ENCODE results near the gene C1QTNF8. TPM values are rescaled to one million over a fixed set of nuclear protein-coding genes. Genes with fewer than 3 reads are reported as not detected.

The C1QTNF8 gene
- total RNA-seq, 1 experiment from 2014 or later, result not detected

DNA sequence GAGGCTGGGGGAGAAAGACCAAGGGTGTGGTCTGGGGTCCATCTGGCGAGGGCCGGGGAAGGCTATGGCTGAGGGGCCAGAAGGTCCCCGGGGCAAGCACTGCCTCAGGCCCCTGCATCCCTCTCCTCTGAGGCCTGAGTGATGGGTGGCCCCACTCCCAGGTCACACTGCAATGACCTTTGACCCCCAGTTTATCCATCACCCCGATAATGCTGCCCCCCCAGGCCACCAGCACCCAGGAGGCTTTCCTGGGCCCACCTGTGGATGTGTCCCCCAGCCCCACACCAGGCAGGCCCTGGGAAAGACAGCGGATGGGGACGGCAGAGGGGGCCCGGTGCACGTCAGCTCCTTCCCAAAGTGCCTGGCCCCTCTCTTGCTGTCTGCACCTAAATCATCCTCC lies 34.3 kb upstream of the C1QTNF8 start:
- H3K27ac ChIP-seq (ENCODE audit: low read length), result no peak overlapping the region
- DNase-seq, result no peak
- no peak overlapping the region for H3K4me2 ChIP-seq (ENCODE audit: low read depth, low read length, poor library complexity, severe bottlenecking)
- no peaks in the 10 kb centered on the region for H3K9me2 ChIP-seq (replicated peaks; ENCODE audit: insufficient read depth, low read length)
- H2AFZ ChIP-seq (ENCODE audit: low read length), result no peak overlapping the region
- H3K4me1 ChIP-seq (ENCODE audit: low read length), result no peaks in the 10 kb centered on the region
- no peaks in the 10 kb centered on the region for H3K27me3 ChIP-seq (ENCODE audit: low read length)
- H4K20me1 ChIP-seq (ENCODE audit: insufficient read depth, low read depth, low read length), result no peaks in the 10 kb centered on the region
- H3K36me3 ChIP-seq (ENCODE audit: insufficient read depth, low read length), result no peaks in the 10 kb centered on the region
- no peak overlapping the region for H3K9ac ChIP-seq (ENCODE audit: low read length)
- H3K79me2 ChIP-seq (ENCODE audit: low read length), result no peaks in the 10 kb centered on the region
- no peaks in the 10 kb centered on the region for H3K9me3 ChIP-seq (ENCODE audit: low read length)
- H3K4me3 ChIP-seq (ENCODE audit: low read length), result no peak overlapping the region

DNA sequence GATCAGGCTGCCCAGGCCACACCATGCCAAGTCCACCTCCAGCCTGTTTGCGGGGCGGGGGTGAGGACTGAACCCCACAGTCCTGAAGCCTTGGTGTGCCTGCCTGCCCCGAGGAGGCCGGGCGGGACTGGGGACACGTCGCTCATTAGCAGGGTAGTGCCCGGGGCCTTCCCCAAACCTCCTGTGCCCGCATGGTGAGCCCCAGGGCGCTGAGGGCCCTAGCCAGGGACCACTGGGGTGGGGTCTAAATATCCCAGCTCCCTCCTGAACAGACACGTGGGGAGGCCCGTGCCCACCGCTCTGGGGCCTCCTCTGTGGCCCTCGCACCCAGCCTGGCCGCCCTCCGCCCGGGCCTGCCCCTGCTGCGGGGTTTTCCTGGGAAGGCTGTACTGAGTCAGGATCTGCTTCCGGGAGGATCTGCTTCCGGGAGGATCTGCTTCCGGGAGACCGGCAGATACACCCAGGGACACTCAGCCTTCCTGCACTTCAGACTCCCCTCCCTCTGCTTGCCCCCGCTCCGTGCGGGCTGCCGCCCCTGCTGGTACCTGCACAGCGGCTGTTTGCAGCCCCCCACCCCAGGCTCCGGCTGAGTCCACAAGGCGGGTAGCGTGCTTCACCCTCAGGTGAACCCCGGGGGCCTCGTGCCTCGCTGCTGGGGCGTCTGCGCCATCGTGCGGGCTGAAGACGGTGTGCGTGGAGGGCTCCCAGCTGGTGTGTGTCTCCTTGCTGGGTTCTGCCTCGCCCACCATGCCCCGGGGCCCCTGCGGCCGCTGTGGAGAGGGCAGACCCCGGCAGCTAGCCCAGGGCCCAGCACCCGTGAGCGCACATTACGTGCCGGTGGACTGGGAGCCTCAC lies 33.3 kb upstream of the C1QTNF8 start:
- no peaks in the 10 kb centered on the region for H3K9me2 ChIP-seq (replicated peaks; ENCODE audit: insufficient read depth, low read length)
- H3K9me3 ChIP-seq (ENCODE audit: low read length), result no peaks in the 10 kb centered on the region
- no peak overlapping the region for H3K4me3 ChIP-seq (ENCODE audit: low read length)
- H3K79me2 ChIP-seq (ENCODE audit: low read length), result no peaks in the 10 kb centered on the region
- no peaks in the 10 kb centered on the region for H3K4me1 ChIP-seq (ENCODE audit: low read length)
- no peak overlapping the region for H3K9ac ChIP-seq (ENCODE audit: low read length)
- no peak overlapping the region for H2AFZ ChIP-seq (ENCODE audit: low read length)
- no peaks in the 10 kb centered on the region for H3K27me3 ChIP-seq (ENCODE audit: low read length)
- DNase-seq, result no peak
- no peak overlapping the region for H3K4me2 ChIP-seq (ENCODE audit: low read depth, low read length, poor library complexity, severe bottlenecking)
- no peaks in the 10 kb centered on the region for H3K36me3 ChIP-seq (ENCODE audit: insufficient read depth, low read length)
- no peaks in the 10 kb centered on the region for H4K20me1 ChIP-seq (ENCODE audit: insufficient read depth, low read depth, low read length)
- H3K27ac ChIP-seq (ENCODE audit: low read length), result no peak overlapping the region

DNA sequence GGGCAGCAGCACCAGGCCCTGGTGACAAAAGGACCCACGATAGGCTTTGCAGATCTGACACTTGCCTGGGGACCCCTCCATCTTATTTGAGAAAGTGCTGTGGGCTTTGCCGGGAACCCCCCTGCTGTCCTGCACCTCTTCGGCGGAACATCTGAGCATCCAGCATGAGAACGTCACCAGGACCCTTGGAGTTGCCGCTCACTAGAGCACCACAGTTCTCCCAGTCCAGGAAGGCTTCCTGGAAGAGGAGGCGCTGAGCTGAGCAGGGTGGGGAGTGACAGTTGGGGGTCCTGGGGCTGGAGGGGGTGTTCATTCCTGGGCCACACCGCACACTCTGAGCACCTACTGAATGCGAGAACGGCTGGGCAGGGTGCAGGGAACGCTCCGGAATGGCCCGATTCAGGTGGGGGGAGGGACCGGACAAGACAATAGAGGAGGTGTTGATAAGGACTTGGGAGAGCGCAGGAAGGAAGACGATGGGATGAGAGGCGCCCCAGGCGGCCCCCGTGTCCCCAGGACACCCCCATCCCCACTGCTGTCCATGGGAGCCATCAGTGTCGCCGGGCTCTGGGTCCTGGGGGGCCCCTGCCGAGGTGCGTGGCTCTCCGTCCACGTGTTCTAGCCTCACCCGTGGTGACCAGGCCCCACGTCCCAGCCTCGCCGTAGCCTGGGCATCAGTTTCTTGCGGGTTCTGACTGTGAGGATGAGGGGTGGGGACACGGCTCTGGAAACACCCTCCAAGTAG lies 32.1 kb upstream of the C1QTNF8 start:
- H3K9ac ChIP-seq (ENCODE audit: low read length), result no peak overlapping the region
- no peaks in the 10 kb centered on the region for H3K4me1 ChIP-seq (ENCODE audit: low read length)
- no peaks in the 10 kb centered on the region for H3K79me2 ChIP-seq (ENCODE audit: low read length)
- H2AFZ ChIP-seq (ENCODE audit: low read length), result no peak overlapping the region
- no peak overlapping the region for H3K4me2 ChIP-seq (ENCODE audit: low read depth, low read length, poor library complexity, severe bottlenecking)
- no peak for DNase-seq
- no peaks in the 10 kb centered on the region for H3K36me3 ChIP-seq (ENCODE audit: insufficient read depth, low read length)
- no peak overlapping the region for H3K4me3 ChIP-seq (ENCODE audit: low read length)
- no peak overlapping the region for H3K27ac ChIP-seq (ENCODE audit: low read length)
- no peaks in the 10 kb centered on the region for H3K9me2 ChIP-seq (replicated peaks; ENCODE audit: insufficient read depth, low read length)
- H3K9me3 ChIP-seq (ENCODE audit: low read length), result no peaks in the 10 kb centered on the region
- no peaks in the 10 kb centered on the region for H4K20me1 ChIP-seq (ENCODE audit: insufficient read depth, low read depth, low read length)
- H3K27me3 ChIP-seq (ENCODE audit: low read length), result no peaks in the 10 kb centered on the region

DNA sequence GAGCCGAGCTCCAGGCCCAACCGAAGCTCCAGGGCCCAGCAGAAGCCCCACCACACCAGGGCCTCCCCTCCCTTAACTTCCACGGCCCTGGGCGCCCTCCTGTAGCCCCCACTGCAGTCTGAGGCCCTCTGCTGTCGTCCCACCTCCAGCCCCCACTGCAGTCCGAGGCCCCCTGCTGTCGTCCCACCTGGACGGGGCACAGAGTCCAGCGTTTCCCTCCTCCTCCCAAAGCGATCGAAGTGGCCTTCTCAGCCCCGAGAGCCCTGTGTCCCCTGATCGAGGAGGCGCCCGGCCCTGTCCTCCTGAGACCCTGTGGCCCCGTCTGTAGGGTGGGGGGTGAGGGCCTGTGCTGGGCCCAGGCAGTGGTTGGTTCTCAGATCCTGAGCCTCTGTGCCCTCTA lies 31.1 kb upstream of the C1QTNF8 start:
- DNase-seq, result no peak
- H2AFZ ChIP-seq (ENCODE audit: low read length), result no peak overlapping the region
- H4K20me1 ChIP-seq (ENCODE audit: insufficient read depth, low read depth, low read length), result no peaks in the 10 kb centered on the region
- no peaks in the 10 kb centered on the region for H3K9me3 ChIP-seq (ENCODE audit: low read length)
- H3K4me2 ChIP-seq (ENCODE audit: low read depth, low read length, poor library complexity, severe bottlenecking), result no peak overlapping the region
- H3K4me3 ChIP-seq (ENCODE audit: low read length), result no peak overlapping the region
- H3K27ac ChIP-seq (ENCODE audit: low read length), result no peak overlapping the region
- no peaks in the 10 kb centered on the region for H3K9me2 ChIP-seq (replicated peaks; ENCODE audit: insufficient read depth, low read length)
- H3K27me3 ChIP-seq (ENCODE audit: low read length), result no peaks in the 10 kb centered on the region
- H3K4me1 ChIP-seq (ENCODE audit: low read length), result no peaks in the 10 kb centered on the region
- no peaks in the 10 kb centered on the region for H3K36me3 ChIP-seq (ENCODE audit: insufficient read depth, low read length)
- H3K9ac ChIP-seq (ENCODE audit: low read length), result no peak overlapping the region
- no peaks in the 10 kb centered on the region for H3K79me2 ChIP-seq (ENCODE audit: low read length)

DNA sequence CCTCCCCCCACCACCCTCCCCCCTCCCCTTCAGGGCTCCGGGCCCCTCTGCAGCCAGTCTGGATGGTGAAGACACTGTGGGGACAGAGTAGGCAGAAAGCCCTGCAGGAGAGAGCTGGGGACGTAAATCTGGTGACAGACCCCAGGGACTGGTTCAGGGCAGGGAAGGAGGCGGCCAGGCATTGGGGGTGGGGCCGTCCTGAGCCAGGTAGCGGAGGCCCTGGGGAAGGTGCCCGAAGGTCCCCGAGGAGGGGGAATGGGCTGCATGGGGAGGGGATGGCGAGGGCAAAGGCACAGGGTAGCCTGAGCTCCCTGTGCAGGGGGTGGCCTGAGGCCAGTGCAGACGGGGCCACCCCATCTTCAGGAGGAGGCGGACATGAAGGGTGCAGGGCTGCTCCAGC lies 30.5 kb upstream of the C1QTNF8 start:
- no peak overlapping the region for H3K4me3 ChIP-seq (ENCODE audit: low read length)
- no peak overlapping the region for H3K9ac ChIP-seq (ENCODE audit: low read length)
- no peaks in the 10 kb centered on the region for H3K79me2 ChIP-seq (ENCODE audit: low read length)
- no peak for DNase-seq
- no peaks in the 10 kb centered on the region for H3K9me3 ChIP-seq (ENCODE audit: low read length)
- no peaks in the 10 kb centered on the region for H3K4me1 ChIP-seq (ENCODE audit: low read length)
- H3K27ac ChIP-seq (ENCODE audit: low read length), result no peak overlapping the region
- H4K20me1 ChIP-seq (ENCODE audit: insufficient read depth, low read depth, low read length), result no peaks in the 10 kb centered on the region
- no peaks in the 10 kb centered on the region for H3K36me3 ChIP-seq (ENCODE audit: insufficient read depth, low read length)
- H3K27me3 ChIP-seq (ENCODE audit: low read length), result no peaks in the 10 kb centered on the region
- no peak overlapping the region for H3K4me2 ChIP-seq (ENCODE audit: low read depth, low read length, poor library complexity, severe bottlenecking)
- H2AFZ ChIP-seq (ENCODE audit: low read length), result no peak overlapping the region
- H3K9me2 ChIP-seq (replicated peaks; ENCODE audit: insufficient read depth, low read length), result no peaks in the 10 kb centered on the region

DNA sequence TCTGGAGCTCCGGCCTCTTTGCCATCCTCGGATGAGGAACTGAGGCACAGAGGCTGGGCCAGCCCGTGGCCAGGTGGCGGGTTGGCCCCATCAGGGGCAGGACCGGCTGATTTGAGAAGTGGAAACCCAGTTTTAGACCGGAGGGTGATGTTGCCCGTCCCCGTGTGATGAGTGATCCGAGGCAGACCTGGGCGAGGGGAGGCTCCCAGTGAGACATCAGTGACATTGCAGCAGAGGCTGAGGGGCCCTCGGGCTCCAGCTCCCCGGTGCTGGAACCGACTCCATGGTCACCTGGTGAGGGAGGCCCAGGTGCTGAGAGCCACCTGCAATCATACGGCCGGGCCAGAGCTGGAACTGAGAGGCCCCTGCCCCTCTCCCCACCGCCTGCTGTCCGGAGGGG lies 30.0 kb upstream of the C1QTNF8 start:
- no peak overlapping the region for H3K4me2 ChIP-seq (ENCODE audit: low read depth, low read length, poor library complexity, severe bottlenecking)
- DNase-seq, result no peak
- H3K27me3 ChIP-seq (ENCODE audit: low read length), result no peaks in the 10 kb centered on the region
- H4K20me1 ChIP-seq (ENCODE audit: insufficient read depth, low read depth, low read length), result no peaks in the 10 kb centered on the region
- no peaks in the 10 kb centered on the region for H3K79me2 ChIP-seq (ENCODE audit: low read length)
- no peaks in the 10 kb centered on the region for H3K9me3 ChIP-seq (ENCODE audit: low read length)
- H3K36me3 ChIP-seq (ENCODE audit: insufficient read depth, low read length), result no peaks in the 10 kb centered on the region
- no peak overlapping the region for H3K27ac ChIP-seq (ENCODE audit: low read length)
- no peak overlapping the region for H3K4me3 ChIP-seq (ENCODE audit: low read length)
- no peak overlapping the region for H3K9ac ChIP-seq (ENCODE audit: low read length)
- no peaks in the 10 kb centered on the region for H3K9me2 ChIP-seq (replicated peaks; ENCODE audit: insufficient read depth, low read length)
- no peaks in the 10 kb centered on the region for H3K4me1 ChIP-seq (ENCODE audit: low read length)
- no peak overlapping the region for H2AFZ ChIP-seq (ENCODE audit: low read length)

DNA sequence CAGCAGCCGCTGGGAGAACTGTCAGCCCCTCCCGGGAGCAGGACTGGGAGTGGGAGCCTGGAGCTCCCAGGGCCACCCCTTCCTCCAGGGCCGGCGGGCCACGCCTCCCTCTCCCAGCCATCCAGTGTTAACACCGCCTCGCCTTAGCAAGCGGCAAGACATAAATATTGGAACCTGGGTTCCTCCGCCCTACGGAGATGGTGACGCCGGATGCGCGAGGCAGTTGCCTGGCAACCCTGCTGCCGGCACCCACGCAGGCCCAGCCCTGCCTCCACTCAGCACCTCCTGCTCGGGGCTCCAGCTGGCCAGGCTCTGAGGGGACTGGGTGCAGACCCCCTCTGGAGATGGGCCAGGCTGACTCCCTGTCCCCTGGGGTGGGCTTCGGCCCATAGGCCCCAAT lies 29.4 kb upstream of the C1QTNF8 start:
- no peak overlapping the region for H3K4me2 ChIP-seq (ENCODE audit: low read depth, low read length, poor library complexity, severe bottlenecking)
- no peaks in the 10 kb centered on the region for H3K27me3 ChIP-seq (ENCODE audit: low read length)
- H3K27ac ChIP-seq (ENCODE audit: low read length), result no peak overlapping the region
- H3K9ac ChIP-seq (ENCODE audit: low read length), result no peak overlapping the region
- no peak overlapping the region for H3K4me3 ChIP-seq (ENCODE audit: low read length)
- no peaks in the 10 kb centered on the region for H3K9me3 ChIP-seq (ENCODE audit: low read length)
- H3K4me1 ChIP-seq (ENCODE audit: low read length), result peaks cover 4% of the 10 kb centered on the region
- DNase-seq, result no peak
- H2AFZ ChIP-seq (ENCODE audit: low read length), result no peak overlapping the region
- no peaks in the 10 kb centered on the region for H3K9me2 ChIP-seq (replicated peaks; ENCODE audit: insufficient read depth, low read length)
- no peaks in the 10 kb centered on the region for H3K79me2 ChIP-seq (ENCODE audit: low read length)
- no peaks in the 10 kb centered on the region for H3K36me3 ChIP-seq (ENCODE audit: insufficient read depth, low read length)
- no peaks in the 10 kb centered on the region; the same call in 1 of the 2 replicates for H4K20me1 ChIP-seq (ENCODE audit: insufficient read depth, low read depth, low read length)

DNA sequence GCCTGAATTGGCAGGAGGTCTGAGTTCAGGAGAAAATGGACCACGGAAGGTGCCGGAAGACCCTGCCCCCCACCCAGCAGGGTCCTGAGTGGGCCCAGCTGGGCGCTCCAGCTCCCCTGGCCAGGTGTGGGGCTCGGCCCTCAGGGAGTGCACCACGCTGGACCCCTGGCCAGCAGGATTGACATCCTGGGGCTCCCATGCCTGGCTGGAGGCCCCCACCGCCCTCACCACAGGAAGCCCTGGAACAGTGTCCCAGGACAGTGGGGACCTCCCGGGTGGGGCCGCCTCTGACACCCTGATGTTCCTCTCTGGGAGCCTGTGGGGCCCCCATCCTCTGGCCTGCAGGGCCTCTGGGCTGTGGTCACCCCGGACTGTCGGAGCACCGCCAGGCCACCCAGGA lies 28.8 kb upstream of the C1QTNF8 start:
- Histone ChIP-seq H3K4me2 (ENCODE audit: low read depth, low read length, poor library complexity, severe bottlenecking) (no peak overlapping the region), H3K27me3 (ENCODE audit: low read length) (no peaks in the 10 kb centered on the region), H4K20me1 (ENCODE audit: insufficient read depth, low read depth, low read length) (no peaks in the 10 kb centered on the region; the same call in 1 of the 2 replicates)

More for the DNA sequence above, 28.8 kb upstream of the C1QTNF8 start:
- DNase-seq, result no peak
- H3K4me1 ChIP-seq (ENCODE audit: low read length), result peaks cover 10% of the 10 kb centered on the region
- no peak overlapping the region for H3K27ac ChIP-seq (ENCODE audit: low read length)
- no peaks in the 10 kb centered on the region for H3K79me2 ChIP-seq (ENCODE audit: low read length)
- H3K9me2 ChIP-seq (replicated peaks; ENCODE audit: insufficient read depth, low read length), result no peaks in the 10 kb centered on the region
- no peak overlapping the region for H3K9ac ChIP-seq (ENCODE audit: low read length)
- H3K36me3 ChIP-seq (ENCODE audit: insufficient read depth, low read length), result no peaks in the 10 kb centered on the region
- H2AFZ ChIP-seq (ENCODE audit: low read length), result no peak overlapping the region
- H3K9me3 ChIP-seq (ENCODE audit: low read length), result no peaks in the 10 kb centered on the region
- no peak overlapping the region for H3K4me3 ChIP-seq (ENCODE audit: low read length)

Measured in Karpas-422 (cell line).